Colonic mucosa (tissue), 4 donors: Measurements from ENCODE around the gene FAM107B. TPM values are rescaled to one million over a fixed set of nuclear protein-coding genes. Genes with fewer than 3 reads are reported as not detected.

Experiments
- DNase-seq: peaks from one replicate; pipeline ENCODE4 v3.0.0-alpha.2; 2020
- H3K27ac ChIP-seq: fragments of 200-600 bp; one replicate; pipeline ENCODE4 v1.8.0; 2021
- H3K27me3 ChIP-seq: fragments of 200-600 bp; one replicate; pipeline ENCODE4 v1.8.0; 2021
- H3K36me3 ChIP-seq: fragments of 200-600 bp; one replicate; pipeline ENCODE4 v1.8.0; 2021
- H3K4me1 ChIP-seq: fragments of 200-600 bp; one replicate; pipeline ENCODE4 v1.8.0; 2021; ENCODE audit warnings: mild to moderate bottlenecking
- H3K4me3 ChIP-seq: fragments of 200-600 bp; one replicate; pipeline ENCODE4 v1.8.0; 2021
- H3K9ac ChIP-seq, 2 donors: one replicate each; pipeline ENCODE4 v1.7.0; 2013; ENCODE audit warnings: control low read depth in 2 of 2, low read depth in 2 of 2, low read length in 2 of 2
- H3K9me3 ChIP-seq: fragments of 200-600 bp; one replicate; pipeline ENCODE4 v1.8.0; 2021
- intact Hi-C: fragments of 100-400 bp; cut with DNase I; formaldehyde crosslinking; loops from one replicate; pipeline ENCODE4 v1.14.1; 2022
- total RNA-seq, 2 donors: library from RNA; stranded (reverse); fragmentation: NEBNext Ultra II Directional in 1 of 2; extraction: Animal tissue kit (Norgen Biotek cat#: 25700) in 1 of 2; gene quantifications; one replicate each; pipeline ENCODE4 v1.2.1, GENCODE V29; 2021
- TF ChIP-seq, protein P1 (sequence below): fragments of 200-600 bp; IDR thresholded peaks from one replicate; pipeline ENCODE4 v1.8.0; 2022; ENCODE audit warnings: antibody characterized with exemption, mild to moderate bottlenecking
- donor health status: healthy.
- donor health status: DM: no; HTN: no; CAD: no.
- donor health status: DM: no; HTN: no; CAD: no.

FAM107B gene
- total RNA-seq, 2 donors from 2014 or later = 36.3 to 71.5 TPM

DNA sequence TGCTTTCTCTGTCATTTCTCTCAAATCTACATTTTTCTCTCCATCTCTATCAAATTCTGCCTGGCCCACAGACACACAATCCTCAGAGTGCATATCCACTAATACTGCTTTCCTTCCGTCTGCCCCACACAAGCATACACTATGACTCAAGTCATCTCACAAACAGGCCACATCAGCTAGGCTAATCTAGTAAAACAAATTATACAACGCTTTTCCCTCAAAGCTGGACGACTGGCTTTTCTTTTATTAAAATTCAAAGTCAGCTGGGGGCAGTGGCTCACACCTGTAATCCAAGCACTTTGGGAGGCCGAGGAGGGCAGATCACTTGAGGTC lies 161.1 kb downstream of the FAM107B start:
- intact Hi-C loops = no loop called here
- DNase-seq = no peak
- TF ChIP-seq, protein P1, sequence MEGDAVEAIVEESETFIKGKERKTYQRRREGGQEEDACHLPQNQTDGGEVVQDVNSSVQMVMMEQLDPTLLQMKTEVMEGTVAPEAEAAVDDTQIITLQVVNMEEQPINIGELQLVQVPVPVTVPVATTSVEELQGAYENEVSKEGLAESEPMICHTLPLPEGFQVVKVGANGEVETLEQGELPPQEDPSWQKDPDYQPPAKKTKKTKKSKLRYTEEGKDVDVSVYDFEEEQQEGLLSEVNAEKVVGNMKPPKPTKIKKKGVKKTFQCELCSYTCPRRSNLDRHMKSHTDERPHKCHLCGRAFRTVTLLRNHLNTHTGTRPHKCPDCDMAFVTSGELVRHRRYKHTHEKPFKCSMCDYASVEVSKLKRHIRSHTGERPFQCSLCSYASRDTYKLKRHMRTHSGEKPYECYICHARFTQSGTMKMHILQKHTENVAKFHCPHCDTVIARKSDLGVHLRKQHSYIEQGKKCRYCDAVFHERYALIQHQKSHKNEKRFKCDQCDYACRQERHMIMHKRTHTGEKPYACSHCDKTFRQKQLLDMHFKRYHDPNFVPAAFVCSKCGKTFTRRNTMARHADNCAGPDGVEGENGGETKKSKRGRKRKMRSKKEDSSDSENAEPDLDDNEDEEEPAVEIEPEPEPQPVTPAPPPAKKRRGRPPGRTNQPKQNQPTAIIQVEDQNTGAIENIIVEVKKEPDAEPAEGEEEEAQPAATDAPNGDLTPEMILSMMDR = no peak
- H3K9me3 ChIP-seq = no peaks in the 10 kb centered on the region
- H3K4me1 ChIP-seq = no peaks in the 10 kb centered on the region
- no peak overlapping the region for H3K4me3 ChIP-seq
- H3K27ac ChIP-seq = no peak overlapping the region
- no peaks in the 10 kb centered on the region for H3K36me3 ChIP-seq
- H3K9ac ChIP-seq = no peak overlapping the region
- no peaks in the 10 kb centered on the region for H3K27me3 ChIP-seq

GRCh38 chr10:14612873-14613587 lies 161.7 kb downstream of the FAM107B start:
- H3K9me3 ChIP-seq = no peaks in the 10 kb centered on the region
- TF ChIP-seq, protein P1 = no peak
- intact Hi-C loops = no loop called here
- H3K36me3 ChIP-seq = no peaks in the 10 kb centered on the region
- H3K4me1 ChIP-seq = no peaks in the 10 kb centered on the region
- no peak for DNase-seq
- H3K27me3 ChIP-seq = no peaks in the 10 kb centered on the region
- no peak overlapping the region for H3K9ac ChIP-seq
- no peak overlapping the region for H3K4me3 ChIP-seq
- H3K27ac ChIP-seq = no peak overlapping the region

GRCh38 chr10:14611968-14612693 lies 162.6 kb downstream of the FAM107B start:
- no peaks in the 10 kb centered on the region for H3K36me3 ChIP-seq
- TF ChIP-seq, protein P1 = no peak
- H3K4me1 ChIP-seq = no peaks in the 10 kb centered on the region
- no peak for DNase-seq
- no peak overlapping the region for H3K9ac ChIP-seq
- intact Hi-C loops = no loop called here
- H3K9me3 ChIP-seq = no peaks in the 10 kb centered on the region
- H3K27me3 ChIP-seq = no peaks in the 10 kb centered on the region
- H3K27ac ChIP-seq = no peak overlapping the region
- H3K4me3 ChIP-seq = no peak overlapping the region

DNA sequence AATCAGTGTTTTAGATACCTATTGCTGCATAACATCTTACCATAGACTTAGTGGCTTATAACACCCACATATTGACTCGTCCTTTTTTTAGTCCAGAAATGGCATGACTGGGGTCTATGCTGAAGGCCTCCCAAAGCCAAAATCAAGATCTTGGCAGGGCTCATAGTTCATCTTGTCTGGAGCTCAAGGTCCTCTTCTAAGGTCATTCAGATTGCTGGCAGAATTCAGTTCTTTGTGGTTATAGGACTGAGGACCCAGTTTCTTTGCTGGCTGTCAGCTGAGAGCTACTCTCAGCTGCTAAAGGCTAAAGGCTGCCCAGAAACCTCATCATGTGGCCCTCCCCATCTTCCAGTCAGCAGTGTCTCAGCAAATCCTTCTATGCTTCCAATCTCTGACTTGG lies 165.5 kb downstream of the FAM107B start:
- H3K4me3 ChIP-seq = no peak overlapping the region
- no peaks in the 10 kb centered on the region for H3K36me3 ChIP-seq
- no peaks in the 10 kb centered on the region for H3K27me3 ChIP-seq
- H3K27ac ChIP-seq = no peak overlapping the region
- DNase-seq = no peak
- no peaks in the 10 kb centered on the region for H3K4me1 ChIP-seq
- intact Hi-C loops = no loop called here
- no peaks in the 10 kb centered on the region for H3K9me3 ChIP-seq
- TF ChIP-seq, protein P1 = no peak
- H3K9ac ChIP-seq = no peak overlapping the region

DNA sequence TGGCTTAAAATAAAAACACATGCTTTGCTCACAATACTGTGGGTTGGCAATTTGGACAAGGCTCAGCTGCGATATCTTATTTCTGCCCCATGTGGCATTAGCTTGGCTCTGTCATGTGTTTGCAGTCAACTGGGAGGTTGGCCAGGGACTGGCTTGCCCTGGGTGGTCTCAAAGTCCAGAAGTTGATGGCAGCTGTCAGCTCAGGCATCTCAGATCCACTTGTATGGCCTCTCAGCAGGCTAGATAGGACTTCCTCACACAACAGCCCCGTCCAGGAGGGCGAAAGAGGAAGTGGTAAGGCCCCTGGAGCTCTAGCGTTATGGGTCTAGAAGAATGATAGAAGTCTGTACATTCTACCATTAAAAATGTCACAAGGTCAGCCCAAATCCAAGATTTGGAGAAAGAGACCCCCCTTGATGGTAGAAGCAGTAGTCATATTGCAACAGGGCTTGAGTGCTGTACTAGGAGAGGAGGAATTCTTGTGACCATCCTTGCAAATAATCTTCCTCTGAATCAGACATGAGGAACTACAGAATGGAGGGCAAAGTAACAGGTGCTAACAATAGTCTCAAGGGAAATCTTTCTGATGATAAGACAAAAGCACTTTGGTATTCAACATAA lies 166.2 kb downstream of the FAM107B start:
- no peak for DNase-seq
- TF ChIP-seq, protein P1 = no peak
- Histone ChIP-seq H3K4me3 (no peak overlapping the region), H3K27ac (no peak overlapping the region), H3K9me3 (no peaks in the 10 kb centered on the region), H3K36me3 (no peaks in the 10 kb centered on the region), H3K4me1 (no peaks in the 10 kb centered on the region), H3K9ac (no peak overlapping the region), H3K27me3 (no peaks in the 10 kb centered on the region)
- intact Hi-C loops = no loop called here
